ENCODE measurements around the gene CCDC89.
"Not testable (repeated sequence)": the region's sequence is repeated elsewhere in the genome, so short reads cannot be mapped to it uniquely, and the experiment has no call there.

Gene CCDC89

GRCh38 chr11:85685125-85685819 lies 723 bp downstream of the CCDC89 start:
- peak; percentile 88 for DNase-seq

DNA sequence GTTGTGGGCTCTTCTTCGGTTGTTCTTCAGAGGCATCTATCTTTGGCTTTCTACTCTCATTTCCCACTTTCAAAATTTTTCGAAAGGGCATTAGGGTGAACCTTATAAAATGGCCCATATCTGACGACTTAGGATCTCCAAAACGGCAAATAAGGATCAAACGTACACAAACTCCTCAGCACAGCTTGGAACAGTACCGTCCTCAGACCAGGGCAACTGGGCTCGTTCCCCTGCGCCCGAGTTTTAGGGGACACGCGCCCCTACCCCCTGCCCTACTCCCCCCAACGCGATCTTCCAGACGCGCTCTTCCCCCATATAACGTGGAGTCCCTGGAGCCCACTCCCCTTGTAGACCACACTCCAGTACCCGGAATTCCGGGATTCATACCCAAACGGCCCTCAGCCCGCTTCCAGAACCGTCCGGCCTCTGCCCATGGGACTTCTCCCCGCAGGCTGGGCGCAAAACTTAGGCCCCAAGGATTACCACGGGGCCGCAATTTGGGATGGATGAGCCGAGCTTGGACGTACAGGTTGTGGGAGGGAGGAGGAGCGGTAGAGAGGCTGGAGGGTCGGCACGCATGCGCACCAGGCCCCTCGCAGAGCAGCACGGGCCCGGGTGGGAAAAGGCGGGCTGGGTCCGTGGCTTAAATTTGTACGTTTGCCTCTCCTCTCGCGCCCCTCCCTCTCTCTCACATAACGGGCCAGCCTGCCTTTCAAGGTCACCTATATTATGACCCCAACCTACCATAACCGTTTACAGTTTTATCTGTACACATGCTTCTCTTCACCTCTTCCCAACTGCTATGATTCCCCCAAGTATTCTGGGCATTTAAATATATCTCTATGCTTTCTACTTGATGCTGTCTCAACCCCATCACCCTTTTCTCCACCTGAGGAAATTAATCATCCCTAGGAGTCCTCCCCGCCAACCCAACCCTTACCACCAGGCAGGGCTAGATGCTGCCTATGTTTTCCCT lies 3.4 kb downstream of the CCDC89 start:
- DNase-seq: peak; percentile 91

DNA sequence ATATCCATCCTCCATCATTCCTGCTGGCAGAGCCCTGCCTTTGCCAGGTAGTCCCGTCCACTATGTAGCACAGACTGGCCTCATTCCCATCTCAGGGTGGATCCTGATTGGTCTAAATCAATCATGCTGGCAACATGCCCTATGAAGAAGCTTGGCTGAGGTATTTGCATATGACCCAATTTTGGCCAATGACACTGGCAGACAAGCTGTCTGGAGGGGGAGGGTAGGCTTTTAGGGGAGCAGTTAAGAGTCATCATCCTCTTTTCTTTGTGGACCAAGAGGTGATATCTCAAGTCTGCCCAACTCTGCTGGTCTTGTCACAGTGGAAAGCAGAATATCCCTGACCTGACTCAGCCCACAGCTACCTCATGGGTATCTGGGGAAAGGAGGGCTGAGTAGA lies 5.1 kb downstream of the CCDC89 start:
- DNase-seq: peak; percentile 45

GRCh38 chr11:85679576-85679975 lies 6.4 kb downstream of the CCDC89 start:
- DNase-seq: no peak

DNA sequence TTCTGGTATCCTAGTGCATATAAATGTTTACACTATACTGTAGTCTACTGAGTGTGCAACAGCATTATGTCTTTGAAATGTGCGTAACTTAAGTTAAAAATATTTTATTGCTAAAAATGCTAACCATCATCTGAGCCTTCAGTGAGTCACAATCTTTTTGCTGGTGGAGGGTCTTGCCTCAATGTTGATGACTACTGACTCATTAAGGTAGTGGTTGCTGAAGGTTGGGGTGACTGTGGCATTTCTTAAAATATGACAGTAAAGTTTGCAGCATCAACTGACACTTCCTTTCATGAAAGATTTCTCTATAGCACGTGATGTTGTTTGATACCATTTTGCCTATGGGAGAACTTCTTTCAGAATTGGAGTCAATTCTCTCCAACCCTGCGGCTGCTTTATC lies 12.6 kb downstream of the CCDC89 start:
- DNase-seq: no peak

DNA sequence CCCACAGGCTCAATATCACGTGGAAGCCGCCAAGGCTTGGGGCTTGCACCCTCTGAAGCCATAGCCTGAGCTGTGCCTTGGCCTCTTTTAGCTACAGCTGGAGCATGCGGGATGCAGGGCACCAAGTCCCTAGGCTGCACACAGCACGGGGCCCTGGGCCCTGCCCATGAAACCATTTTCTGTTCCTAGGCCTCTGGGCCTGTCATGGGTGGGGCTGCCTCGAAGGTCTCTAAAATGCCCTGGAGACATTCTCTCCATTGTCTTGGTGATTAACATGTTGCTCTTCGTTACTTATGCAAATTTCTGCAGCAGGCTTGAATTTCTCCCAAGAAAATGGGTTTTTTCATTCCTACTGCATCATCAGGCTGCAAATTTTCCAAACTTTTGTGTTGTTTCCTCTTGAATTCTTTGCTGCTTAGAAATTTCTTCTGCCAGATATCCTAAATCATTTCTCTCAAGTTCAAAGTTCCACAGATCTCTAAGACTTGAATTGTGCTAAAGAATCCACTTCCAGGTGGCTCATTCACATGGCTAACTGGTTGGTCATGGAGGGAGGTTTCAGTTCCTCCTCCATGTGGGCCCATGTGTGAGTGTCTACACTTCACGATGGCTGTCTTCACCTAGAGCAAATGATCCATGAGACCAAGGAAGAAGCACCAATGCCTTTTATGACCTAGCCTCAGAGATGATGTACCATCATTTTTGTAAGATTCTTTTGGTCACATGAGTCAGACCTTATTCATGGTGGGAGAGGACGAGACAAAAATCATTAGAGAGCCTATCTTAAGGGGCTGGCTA lies 13.7 kb downstream of the CCDC89 start:
- no peak for DNase-seq

DNA sequence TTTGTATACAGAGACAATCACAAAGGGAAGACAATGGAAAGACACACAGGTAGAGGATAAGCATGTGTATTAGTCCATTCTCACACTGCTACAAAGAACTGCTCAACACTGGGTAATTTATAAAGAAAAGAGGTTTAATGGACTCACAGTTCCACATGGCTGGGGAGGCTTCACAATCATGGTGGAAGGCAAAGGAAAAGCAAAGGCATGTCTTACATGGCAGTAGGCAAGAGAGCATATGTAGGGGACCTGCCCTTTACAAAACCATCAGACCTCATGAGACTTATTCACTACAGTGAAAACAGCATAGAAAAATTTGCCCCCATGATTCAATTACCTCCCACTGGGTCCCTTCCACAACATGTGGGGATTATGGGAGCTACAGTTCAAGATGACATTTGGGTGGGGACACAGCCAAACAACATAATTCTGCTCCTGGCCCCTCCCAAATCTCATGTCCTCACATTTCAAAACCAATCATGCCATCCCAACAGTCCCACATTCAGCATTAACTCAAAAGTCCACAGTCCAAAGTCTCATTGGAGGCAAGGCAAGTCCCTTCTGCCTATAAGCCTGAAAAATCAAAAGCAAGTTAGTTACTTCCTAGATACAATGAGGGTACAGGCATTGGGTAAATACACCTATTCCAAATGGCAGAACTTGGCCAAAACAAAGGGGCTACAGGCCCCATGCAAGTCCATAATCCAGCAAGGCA lies 14.9 kb downstream of the CCDC89 start:
- not testable (repeated sequence) for DNase-seq

GRCh38 chr11:85668157-85668556 lies 17.8 kb downstream of the CCDC89 start:
- DNase-seq: no peak

DNA sequence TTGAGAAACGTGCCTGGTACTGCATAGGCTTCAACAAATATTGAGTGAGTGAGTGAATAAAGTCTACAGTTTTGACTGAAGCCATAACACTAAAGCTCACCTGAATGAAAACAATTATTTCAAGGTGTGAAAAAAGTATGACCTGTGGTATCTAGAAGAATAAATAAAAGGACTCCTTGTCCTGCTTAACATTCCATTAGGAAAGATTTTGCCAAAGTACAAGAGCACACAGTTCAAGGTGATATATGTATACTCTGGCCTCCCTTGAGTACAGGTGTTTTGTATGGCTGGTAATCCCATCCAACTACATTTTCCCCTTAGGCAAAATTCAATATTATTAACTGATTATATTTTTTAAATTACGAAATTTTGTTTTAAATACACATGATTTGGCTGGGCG lies 19.3 kb downstream of the CCDC89 start:
- no peak for DNase-seq

DNA sequence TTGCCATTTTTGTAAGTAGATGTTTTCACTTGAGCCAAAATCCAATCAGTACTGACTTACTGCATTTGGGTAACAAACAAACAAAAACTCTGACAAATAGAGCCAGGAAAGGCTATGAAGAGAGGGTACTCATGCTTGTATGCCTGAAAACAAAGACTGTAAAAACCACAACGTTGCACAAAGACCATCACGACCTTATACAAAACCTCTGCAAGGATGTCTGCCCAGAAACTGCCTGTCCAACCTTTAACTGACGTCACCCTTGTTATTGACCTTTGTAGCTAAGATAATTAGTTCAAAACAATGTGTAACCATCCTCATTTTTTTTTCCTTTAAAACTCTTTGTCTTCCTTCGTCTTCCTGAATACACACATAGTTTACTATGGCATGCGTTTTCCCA lies 20.3 kb downstream of the CCDC89 start:
- peak; percentile 67 for DNase-seq

DNA sequence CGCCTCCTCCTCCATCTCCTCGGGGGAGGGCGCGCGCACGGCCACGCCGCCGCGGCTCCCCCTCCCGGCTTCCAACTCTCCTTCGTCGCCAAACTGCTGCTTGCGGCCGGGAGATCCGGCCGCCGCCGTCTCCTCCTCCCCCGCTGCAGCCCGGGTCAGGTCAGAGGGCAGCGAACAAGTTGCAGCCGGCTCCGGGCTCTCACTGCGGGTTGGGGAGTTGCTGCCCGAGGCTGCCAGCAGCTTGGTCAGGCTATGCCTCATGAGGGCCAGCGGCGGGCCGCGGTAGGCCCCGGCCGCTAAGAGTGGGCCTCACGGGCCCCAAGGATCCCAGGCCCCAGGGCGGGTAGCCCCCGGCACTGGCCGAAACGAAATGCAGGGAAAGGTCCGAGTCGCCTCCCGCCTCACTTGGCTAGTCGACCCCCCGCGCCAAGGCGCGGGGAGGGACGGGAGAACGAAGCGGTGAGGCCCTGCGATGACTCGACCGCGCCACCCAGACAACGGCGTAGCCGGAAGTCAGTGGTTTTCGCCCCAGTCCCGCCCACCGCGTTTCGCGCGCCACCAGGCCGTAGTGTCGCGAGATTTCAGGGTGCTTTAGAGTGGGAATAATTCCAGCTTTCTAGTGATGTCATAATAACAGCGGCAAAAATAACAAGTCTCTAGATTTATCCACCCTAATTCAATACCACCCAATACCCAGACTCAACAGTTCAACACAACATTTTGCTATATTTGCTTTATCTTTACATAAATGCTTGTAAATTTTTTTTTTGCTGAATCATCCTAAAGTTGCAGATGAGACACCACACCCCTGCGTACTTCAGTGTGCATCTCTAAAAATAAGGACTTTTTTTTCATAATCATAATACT lies 21.1 kb downstream of the CCDC89 start, which contains the start of gene CREBZF:
Gene CREBZF, minus strand, starts transcription at position 515 of the 867 bp plus-strand sequence. Its CDS starts 254 bp downstream, at position 261.
- peak; percentile 100 for DNase-seq

DNA sequence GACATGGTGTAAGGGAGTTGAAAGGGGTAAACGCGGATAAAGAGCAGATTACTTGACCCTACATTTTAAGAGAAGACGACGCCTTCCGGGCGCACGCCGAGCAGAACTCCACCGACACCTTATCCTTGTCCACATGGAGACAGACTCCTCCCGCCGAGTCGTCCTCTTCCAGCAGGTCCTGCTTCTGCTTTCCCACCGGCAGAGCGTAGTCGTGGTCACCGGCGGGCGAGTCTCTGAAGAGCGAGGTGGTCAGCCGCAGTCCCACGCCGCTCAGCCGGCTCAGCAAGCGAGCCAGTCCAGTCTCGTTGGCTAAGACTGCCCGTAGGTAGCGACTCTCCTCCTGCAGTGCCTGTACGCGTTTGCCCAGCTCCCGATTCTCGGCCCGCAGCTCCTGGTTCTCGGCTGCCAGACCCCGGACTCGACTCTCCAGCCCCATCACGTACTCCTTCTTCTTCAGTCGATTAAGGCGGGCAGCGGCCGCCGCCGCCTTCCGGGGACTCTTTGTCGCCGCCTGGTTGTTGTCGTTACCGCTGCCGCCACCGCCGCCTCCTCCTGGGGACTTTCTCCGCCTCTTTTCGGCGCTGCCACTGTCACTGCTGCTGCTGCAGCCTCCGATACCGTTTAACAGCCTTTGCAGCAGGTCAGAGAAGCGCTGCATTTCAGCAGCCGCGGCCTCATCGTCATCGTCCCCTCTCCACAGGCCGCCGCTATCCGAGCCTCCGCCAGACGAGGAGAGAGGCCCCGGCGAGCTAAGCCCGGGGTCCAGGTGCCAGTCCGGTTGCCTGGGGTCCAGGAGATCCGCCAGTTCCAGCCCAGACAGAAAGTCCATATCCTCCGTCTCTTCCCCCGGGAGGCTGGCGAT lies 22.0 kb downstream of the CCDC89 start:
- DNase-seq: peak; percentile 96

GRCh38 chr11:85663080-85663752 lies 22.8 kb downstream of the CCDC89 start:
- peak; percentile 56 for DNase-seq

GRCh38 chr11:85661972-85662664 lies 23.9 kb downstream of the CCDC89 start:
- peak; percentile 50 for DNase-seq

GRCh38 chr11:85658180-85658579 lies 27.8 kb downstream of the CCDC89 start:
- DNase-seq: no peak

DNA sequence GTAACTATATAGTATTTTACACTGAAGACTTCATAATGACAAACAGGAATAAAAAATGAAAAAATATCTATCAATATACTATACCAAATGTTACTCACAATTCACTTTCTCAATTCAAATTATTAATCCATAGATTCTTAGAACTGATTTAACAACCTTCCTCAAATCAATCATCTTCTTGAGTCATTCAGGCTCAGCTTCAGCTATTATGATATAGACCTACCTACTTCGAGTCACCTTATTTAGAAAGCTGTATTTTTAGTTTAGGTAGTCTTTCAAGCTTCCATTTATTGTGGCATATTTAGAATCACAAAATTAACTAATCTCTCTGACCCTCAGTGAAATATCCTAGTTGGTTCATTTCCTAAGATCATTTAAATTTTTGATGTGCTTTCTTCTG lies 29.2 kb downstream of the CCDC89 start:
- no peak for DNase-seq

GRCh38 chr11:85654343-85654742 lies 31.7 kb downstream of the CCDC89 start:
- not testable (repeated sequence) for DNase-seq

DNA sequence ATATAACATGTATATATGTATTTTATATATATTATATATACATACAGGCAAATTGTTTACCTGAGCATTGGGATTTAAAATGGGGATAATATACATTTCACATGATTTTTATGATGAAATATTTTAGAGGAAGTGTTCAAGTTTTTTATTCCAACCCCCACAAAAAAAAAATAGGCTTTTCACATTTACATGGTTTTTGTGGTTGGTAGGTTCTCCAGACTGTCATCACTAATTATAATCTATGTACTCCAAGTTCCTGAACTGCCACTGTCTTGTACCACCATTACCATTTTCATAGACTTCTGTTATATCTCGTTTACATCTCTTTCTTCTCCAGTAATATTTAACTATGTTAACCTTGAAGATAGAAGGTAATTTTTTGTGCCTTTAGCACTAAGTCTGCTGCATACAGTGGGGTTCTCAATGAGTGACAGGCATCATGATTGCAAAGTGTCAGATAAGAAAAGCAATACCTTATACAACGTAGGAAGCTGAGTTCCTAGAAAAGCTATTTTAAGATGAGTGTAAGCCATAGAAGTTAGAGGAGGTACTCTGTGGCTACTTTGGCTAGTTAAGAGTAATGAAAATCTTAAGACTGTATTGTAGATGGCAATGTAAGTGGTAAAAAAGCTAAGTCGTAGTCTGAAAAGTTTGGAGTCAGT lies 33.1 kb downstream of the CCDC89 start:
- no peak for DNase-seq

DNA sequence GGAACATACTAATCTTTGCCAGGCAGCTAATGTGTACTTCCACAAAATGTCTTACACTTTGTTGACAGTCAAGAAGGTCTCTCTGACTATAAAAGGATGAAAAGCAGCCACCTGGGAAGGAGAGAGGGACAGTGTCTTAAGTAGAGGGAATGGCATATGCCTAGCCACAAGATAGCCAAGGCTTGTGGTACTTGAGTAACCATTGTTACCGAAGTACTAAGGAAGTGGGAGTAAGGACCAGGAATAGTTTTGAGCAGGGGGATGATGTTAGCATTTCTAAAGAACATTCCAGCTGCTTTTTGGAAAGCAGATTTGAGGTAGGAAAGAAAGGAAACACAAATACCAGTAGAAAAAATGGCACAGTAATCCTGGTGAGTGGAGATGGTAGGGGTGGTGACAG lies 34.9 kb downstream of the CCDC89 start:
- DNase-seq: no peak
